Activated CD4-positive, alpha-beta T cell treated with anti-CD3 and anti-CD28 coated beads, Interleukin-2, amount 50 U/mL, for 48 hours (primary cell): Measurements from ENCODE around the gene RBM19.
A peak's percentile ranks its signal among the peaks of the same experiment; 100 is the strongest.

Experiments used
- DNase-seq, 2 experiments: peaks; one replicate each; pipeline ENCODE4 v3.0.0-alpha.2; 2020

The RBM19 gene

GRCh38 chr12:113899561-113900471 lies 66.3 kb downstream of the RBM19 start:
- DNase-seq: no peak

DNA sequence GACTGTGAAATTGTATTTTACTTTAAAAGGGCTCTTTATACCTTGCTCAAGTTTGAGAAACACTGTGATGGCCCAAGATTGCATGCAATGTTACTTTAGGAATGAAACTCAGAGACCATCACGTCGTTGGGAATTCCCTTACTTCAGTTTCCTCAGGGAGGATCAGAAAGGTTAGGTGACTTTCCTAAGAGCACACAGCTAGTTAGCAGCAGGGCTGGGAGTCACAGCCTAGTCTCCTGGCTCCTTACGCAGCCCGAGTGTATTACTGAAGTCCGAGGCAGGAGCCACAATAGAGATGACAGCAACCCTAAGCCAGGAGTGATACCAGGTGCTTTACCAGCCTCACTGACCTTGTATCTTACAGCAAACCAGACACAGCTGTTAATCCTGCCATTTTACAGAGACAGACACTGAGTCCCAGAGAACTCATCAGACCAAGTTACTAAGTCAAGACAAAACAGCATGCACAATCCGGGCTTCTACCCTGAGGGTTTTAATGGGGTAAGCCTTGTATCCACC lies 67.0 kb downstream of the RBM19 start:
- no peak for DNase-seq

GRCh38 chr12:113898466-113898865 lies 67.7 kb downstream of the RBM19 start:
- no peak for DNase-seq

DNA sequence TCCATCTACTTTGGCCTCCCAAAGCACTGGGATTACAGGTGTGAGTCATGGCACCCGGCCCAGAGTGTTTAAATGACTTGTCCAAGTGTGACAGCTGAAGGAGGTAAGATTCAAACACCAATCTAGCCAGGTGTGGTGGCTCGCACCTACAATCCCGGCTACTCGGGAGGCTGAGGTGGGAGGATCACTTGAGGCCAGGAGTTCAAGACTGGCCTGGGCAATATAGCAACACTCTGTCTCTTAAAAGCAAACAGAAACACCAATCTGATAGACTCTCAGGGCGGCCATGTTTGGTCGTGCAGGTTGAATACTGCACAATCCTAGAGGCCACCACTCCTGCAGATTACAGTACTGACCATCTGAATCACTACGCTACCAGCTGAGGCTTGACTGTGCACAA lies 68.7 kb downstream of the RBM19 start:
- no peak for DNase-seq

DNA sequence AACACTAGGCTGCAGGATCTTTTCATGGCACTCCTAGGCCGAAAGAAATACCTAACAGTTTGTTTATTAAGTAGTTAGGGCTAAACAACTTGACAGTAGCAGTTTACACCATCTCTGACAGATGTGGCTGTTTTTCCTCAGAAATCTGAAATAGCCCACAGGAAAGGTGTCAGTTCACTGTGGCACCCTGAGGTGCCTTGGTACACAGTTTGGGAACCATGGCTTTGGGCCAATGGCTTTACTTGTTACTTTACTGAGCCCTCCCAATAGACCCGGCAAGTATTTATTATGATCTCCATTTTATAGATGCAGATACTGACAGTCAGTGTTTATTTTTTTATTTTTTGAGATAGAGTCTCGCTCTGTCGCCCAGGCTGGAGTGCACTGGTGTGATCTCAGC lies 69.3 kb downstream of the RBM19 start:
- DNase-seq: no peak

GRCh38 chr12:113896194-113896593 lies 69.9 kb downstream of the RBM19 start:
- no peak for DNase-seq

DNA sequence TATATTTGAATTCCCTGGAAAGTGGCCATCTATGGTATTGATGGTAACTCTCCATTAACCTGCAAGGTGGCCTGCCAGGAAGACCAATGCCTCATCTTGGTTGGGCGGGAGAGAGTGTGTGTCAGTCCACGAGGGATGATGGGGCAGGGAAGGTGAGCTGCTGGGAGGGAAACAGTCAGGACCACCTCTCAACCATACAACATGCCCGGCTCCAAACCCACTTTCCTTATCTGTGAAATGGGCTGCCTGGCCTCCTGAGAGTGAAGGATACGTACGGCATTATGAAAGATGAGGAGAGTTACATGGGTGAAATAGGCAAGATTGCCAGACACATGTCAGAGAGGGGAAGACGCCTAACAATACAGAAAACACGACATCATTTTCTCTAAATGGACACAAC lies 70.9 kb downstream of the RBM19 start:
- no peak for DNase-seq

- DNase-seq: no peak
These were observed 71.4 kb downstream of the RBM19 start for GRCh38 chr12:113894697-113895096.

DNA sequence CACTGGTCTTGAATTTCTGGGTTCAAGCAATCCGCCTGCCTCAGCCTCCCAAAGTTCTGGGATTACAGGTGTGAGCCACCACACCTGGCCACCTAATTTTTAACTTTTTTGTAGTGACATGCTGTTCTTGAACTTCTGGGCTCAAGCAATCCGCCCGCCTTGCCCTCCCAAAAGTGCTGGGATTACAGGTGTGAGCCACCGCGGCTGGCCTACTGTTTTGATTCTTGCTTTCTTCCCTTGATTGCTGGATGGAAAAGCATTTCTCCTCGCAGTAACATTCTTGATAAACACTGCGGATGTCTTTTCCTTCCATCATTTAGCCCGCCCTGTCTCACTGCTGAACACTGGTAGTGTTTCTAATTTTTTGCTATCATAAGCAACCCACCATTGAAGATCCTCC lies 72.9 kb downstream of the RBM19 start:
- DNase-seq: no peak

- DNase-seq: no peak
These were observed 73.6 kb downstream of the RBM19 start for GRCh38 chr12:113892556-113892955.

DNA sequence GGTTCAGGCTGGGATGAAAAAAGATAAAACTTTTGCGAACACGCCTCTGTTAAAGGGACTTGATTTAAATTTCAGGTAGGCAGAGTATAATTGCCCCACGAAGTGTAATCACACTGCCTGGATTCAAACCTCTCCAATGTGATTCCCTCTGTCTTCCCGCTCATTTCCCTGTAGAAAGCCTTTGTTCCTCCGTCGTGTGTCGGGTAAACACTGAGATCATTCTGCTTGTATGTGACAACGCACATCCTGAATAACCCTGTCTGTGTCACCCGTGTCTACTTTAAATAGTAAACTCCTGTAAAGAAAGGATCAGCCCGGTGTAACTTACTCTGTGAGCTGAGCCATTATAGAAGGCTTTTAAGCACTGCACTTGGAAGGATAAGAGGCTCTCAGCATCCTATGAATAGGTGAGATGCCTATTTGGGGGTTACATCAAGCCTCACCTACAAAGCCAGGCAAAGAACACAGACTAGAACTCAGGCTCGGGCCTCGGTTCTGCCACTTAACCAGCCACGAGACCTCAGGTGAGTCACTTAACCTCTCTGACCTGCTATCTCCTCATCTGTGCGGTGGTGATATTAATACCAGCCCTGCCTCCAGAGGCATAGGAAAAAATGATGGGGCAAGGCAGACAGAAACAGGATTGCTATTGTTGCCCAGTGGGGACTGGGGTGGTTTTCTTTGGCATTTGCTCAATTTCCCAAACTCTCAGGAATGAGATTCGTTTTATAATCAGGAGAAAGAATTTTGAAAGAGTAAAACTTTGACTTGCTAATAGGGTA lies 74.2 kb downstream of the RBM19 start:
- peak in 1 of 2 experiments; percentile 12 for DNase-seq

- no peak for DNase-seq
These were observed 74.9 kb downstream of the RBM19 start for GRCh38 chr12:113891167-113891692.

DNA sequence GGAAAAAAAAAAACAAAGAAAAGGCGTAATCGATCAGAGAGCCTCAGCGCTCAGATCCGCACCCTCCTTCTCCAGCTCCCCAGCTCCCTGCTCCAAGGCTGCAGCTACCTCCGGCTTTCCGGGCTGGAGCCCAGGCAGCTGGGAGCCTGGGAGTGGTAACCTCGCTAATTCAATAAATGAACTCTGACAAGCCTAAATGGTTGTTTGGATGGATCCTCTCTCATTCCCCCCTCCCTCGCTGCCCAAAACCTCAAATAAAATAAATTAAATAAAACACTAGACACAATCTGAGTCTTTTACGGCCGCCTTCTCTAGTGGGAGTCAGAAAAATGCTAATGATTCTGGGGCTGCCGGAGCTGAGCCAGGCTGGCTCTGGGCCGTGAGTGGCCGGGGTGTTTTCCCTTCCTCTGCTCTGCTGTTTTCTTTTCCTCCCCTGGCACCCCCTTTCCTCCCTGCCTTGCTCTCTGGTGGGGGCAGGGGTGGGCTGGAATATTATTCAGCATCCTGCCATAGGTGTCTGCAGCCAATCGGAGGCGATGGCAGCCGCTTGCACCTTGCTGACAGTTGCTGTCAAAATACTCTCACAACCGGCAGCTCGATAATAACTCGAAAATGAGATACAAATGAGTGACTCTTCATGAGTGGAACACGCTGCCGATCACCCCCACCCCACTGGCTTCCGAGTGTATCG lies 76.1 kb downstream of the RBM19 start:
- DNase-seq: no peak

- DNase-seq: no peak
These were observed 77.0 kb downstream of the RBM19 start for GRCh38 chr12:113889076-113889475.

DNA sequence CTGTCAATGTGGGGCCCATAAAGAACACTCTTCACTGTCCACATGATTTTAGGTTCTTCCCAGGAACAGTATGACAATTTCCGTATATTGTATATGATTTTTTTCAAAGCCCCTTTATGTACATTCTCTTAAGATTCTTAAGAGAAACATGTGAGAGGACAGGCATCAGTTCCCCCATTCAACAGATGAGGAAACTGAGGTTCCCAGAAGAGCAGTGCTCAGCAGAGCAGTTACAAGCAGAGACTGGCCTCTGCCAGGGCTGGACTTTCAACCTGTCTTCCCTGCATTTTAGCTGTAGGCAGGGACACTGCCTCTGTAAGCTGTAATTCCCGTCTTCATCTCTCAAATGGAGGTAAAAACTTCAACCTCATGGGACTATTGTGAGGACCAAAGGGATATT lies 77.7 kb downstream of the RBM19 start:
- no peak for DNase-seq

DNA sequence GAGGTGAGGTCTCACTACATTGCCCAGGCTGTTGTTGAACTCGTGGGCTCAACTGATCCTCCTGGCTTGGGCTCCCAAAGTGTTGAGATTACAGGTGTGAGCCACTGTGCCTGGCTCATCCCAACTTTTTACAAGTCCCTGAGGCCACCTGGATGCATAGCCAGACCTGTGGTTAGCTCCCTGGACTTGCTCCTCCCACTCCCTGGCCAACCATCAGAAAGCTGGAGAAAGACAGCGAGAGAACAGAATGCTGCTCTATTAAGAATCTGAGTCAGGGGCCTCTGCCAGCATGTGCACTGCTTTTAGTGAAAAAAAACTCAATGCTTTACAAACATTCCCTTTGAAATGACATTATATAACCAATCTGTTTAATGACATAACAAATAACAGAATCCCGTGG lies 78.2 kb downstream of the RBM19 start:
- DNase-seq: no peak

- DNase-seq: no peak
These were observed 79.4 kb downstream of the RBM19 start for GRCh38 chr12:113886721-113887120.

DNA sequence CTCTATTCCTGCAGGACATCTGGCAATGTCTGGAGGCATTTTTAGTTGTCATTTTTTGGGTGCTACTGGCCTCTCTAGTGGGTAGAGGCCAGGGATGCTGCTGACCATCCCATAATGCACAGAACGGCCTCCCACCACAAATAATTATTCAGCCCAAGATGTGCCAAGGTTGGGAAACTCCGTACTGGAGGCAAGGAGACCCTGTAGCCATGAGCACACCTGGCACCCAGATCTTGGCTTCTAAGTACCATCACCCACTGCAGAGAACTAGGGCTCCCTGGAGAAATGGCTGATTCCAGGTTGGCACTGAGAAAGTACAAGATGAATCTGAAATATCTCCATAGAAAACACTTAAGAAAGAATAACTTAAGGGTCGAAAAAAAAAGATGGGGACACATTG lies 81.7 kb downstream of the RBM19 start:
- no peak for DNase-seq

DNA sequence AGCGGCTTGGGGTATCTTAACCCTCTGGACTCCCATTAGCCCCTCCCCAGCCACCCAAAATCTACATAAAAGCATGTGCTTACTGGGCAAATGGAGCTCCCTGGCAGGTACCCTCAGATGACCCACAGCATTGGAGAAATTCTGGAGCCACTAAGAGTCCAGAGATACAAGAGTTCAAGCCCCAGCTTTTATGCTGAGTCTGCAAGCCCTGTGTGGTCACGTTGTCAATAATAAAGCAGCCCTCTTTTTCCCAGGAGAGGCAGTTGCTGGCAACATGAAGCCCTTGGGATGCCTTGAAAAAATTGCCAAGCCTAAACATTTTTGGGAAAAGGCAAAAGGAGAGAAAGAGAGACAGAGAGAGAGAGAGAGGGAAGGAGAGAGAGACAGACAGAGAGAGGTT lies 83.4 kb downstream of the RBM19 start:
- DNase-seq: no peak

DNA sequence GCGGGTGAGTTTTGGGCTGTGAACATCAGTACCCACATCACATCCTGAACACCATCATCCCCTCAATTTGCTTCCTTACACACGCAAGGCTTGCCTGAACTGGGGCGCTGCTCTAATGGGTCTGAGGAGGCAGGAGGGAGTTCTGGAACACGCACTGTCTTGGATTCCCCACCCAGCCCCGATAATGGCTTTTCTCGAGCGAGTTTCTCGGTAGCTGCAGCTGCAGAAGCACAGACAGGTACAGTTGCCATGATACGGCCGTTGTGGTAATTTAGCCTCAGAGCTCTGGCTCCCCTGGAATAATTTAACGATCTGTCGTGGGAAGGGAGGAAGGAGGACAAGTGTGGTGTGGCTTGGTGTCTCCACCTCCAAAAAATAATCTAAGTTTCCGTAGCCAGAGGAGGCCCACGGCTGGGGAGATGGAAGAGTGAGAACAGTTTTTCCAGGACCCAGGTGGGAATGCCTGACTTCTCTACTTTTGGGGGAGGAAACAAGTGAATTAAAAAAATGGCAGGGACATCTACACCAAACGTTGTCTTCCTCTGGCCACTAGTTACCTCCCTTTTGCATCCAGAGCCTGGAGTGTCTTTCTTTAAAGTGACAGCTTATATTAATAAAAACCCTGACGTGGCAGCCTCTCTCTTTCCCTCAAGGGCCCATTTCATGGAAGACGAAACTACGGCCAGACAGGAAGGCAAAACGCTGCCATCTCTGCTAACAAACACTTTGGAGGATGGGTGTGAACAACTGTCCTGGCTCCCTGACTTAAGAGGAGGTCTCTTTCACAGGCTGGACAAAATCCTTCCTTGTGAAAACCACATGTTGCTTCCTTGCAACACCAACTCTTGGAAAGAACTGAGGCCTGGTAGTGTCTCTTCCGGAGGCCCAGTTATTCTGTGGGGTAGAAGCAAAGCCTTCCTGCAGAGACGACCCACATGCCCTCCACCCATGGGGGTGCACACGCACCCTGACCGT lies 84.8 kb downstream of the RBM19 start:
- no peak for DNase-seq

- no peak for DNase-seq
These were observed 85.8 kb downstream of the RBM19 start for GRCh38 chr12:113880326-113880725.

GRCh38 chr12:113879658-113880057 lies 86.5 kb downstream of the RBM19 start:
- DNase-seq: no peak
